Activated CD4-positive, alpha-beta T cell treated with anti-CD3 and anti-CD28 coated beads, Interleukin-2, amount 50 U/mL, for 16 hours (primary cell): ENCODE measurements around the gene EVI2A.

Source experiments
- DNase-seq: peaks from one replicate; pipeline ENCODE4 v3.0.0-alpha.2; 2020

Gene EVI2A

DNA sequence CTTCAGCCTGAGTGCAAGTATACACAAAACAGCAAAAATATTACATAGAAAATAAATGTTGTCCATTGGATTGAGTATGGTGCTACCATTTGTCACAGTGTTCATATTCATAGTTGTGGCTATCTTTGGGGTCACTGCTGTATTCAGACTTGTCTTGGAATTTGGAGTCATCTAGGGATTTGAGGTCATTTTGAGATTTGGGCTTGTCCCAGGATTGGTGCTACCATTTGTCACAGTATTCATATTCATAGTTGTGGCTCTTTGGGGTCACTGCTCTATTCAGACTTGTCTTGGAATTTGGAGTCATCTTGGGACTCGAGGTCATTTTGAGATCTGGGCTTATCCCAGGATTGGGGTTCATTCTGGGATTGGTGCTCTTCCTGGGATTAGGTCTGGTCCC, 49.2 kb downstream of the EVI2A start:
- DNase-seq: no peak

DNA sequence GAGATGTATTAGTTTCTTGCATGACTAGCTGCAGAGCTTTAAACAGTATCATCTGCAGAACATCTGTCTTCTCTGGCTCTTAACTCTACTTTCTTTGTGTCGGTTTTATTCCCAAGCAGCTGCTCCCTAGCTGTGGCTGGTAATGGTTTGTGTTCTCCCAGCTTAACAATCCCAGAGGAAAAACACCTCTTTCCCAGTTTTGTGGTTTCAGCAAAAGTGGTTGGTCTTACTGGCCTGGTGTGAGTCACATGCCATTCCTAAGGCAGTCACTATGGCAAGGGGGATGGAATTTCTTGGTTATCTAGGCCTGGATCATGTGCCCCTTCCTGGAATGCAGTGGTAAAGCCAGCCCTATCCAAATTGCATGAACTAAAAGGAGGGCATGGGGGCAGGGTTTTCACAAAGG, 51.8 kb downstream of the EVI2A start:
- DNase-seq: no peak

DNA sequence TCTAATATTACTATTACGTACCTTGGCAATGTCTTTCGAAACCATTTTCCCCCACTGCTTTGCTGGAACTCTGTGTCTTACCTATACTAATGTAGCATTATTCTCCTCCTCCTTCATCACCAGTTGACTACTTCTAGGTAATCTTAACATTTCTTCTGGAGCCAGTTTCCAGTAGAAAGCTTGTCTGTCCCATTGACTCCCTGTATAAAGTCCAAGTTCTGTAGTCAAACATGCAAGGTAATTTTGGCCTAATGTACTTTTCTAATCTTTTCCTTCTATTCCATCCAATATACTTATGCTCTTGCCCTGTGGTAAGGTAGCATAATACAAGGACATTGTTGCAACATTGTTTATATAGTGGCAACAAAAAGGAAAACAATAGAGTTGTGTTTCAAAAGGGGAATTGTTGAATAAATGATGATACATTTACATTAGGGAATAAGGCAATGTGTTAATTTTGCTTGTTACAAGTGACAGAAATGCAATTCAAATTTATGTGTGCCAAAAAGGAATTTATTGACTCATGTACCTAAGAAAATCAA, 52.3 kb downstream of the EVI2A start:
- DNase-seq: no peak
